ES-I3 (cell line): Measurements from ENCODE around the gene CEP78.
"Not testable (repeated sequence)": the region's sequence is repeated elsewhere in the genome, so short reads cannot be mapped to it uniquely, and the experiment has no call there.

Experiments
- H3K36me3 ChIP-seq: 2 replicates; pipeline ENCODE4 v1.6.1; 2013; ENCODE audit warnings: mild to moderate bottlenecking, low read length, control low read depth, moderate library complexity; ENCODE audit not compliant: insufficient read depth
- H3K4me1 ChIP-seq: 2 replicates; pipeline ENCODE4 v1.6.1; 2013; ENCODE audit warnings: mild to moderate bottlenecking, control low read depth, low read length; ENCODE audit not compliant: insufficient read depth
- H3K9ac ChIP-seq: 2 replicates; pipeline ENCODE4 v1.6.1; 2013; ENCODE audit warnings: low read depth, mild to moderate bottlenecking, low read length, moderate library complexity
- H3K9me3 ChIP-seq: 2 replicates; pipeline ENCODE4 v1.6.1; 2013; ENCODE audit warnings: mild to moderate bottlenecking, low read length, moderate library complexity; ENCODE audit not compliant: control insufficient read depth, insufficient read depth

The CEP78 gene

DNA sequence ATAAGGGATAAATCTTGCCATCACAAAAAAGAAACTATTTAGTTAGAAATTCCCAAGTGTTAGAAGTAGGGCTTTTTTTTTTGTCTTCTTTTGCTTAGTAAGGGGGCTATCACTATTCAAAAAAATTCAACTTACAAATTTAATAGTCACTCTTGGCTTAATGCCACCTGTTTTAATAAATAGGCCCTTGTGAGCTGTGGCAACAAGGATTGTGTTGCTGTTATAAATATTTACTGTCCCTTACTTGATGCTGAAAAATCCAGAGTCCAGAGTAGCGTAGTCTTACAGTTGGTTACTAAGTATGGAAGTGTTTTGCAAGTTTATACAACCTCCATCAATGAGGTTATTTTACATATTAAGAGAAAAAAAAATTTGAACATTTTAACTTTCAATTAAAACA, 21.4 kb upstream of the CEP78 start:
- Histone ChIP-seq H3K9ac (no peak overlapping the region), H3K4me1 (peaks cover 6% of the 10 kb centered on the region; the same call in 1 of the 2 replicates), H3K9me3 (no peaks in the 10 kb centered on the region), H3K36me3 (no peaks in the 10 kb centered on the region)

DNA sequence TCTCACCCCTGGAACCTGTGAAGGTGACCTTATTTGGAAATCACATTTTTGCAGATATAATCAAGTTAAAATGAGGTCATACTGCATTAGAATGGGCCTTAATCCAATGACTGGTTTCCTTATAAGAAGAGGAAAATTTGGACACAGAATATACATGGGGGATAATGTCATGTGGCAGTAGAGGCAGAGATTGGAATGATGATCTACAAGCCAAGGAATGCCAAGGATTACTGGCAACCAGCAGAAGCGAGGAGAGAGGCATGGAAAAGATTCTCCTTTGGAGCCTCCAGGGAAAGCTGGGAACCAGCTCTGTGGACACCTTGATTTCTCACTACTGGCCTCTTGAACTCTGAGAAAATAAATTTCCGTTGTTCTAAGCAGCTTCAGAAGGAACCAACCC, 20.2 kb upstream of the CEP78 start:
- Histone ChIP-seq H3K36me3 (no peaks in the 10 kb centered on the region), H3K4me1 (peaks cover 6% of the 10 kb centered on the region; the same call in 1 of the 2 replicates), H3K9ac (no peak overlapping the region), H3K9me3 (no peaks in the 10 kb centered on the region)

DNA sequence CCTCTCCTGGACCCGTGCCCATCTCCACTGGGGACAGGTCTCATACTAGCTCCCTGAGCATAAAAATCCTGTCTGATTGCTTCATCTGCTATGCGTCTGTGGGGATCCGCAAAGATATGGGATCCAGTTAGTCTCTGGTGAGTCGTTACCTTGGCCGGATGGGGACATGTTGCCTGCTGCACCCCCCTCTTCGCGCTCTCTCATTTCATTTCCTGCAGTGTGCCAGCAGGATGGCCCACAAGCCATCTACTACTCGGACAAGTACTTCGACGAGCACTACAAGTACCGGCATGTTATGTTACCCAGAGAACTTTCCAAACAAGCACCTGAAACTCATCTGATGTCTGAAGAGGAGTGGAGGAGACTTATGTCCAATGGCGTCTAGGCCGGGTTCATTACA, 17.0 kb upstream of the CEP78 start:
- Histone ChIP-seq H3K36me3 (no peaks in the 10 kb centered on the region), H3K9me3 (no peaks in the 10 kb centered on the region), H3K9ac (no peak overlapping the region), H3K4me1 (peaks cover 6% of the 10 kb centered on the region; the same call in 1 of the 2 replicates)

DNA sequence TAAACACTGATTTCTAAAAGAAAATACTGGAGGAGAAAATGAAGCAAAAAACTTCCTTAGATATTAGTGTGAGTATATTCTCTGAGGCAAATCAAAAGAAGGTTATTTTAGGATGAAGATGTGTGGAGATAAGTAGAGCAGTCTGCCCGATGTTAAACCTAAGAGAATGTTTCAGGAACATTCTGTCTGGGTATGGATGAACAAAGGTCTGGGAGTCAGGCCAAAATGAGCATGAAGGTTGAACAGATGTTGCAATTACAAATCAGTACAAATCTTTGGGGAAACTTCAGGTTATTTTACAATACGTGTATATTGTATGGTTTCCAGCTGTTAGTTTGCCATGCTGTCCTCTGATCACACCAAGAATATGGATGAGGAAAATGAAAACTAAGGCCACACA, 14.4 kb upstream of the CEP78 start:
- H3K9me3 ChIP-seq: no peaks in the 10 kb centered on the region
- H3K4me1 ChIP-seq: no peaks in the 10 kb centered on the region
- H3K9ac ChIP-seq: no peak overlapping the region
- H3K36me3 ChIP-seq: no peaks in the 10 kb centered on the region

DNA sequence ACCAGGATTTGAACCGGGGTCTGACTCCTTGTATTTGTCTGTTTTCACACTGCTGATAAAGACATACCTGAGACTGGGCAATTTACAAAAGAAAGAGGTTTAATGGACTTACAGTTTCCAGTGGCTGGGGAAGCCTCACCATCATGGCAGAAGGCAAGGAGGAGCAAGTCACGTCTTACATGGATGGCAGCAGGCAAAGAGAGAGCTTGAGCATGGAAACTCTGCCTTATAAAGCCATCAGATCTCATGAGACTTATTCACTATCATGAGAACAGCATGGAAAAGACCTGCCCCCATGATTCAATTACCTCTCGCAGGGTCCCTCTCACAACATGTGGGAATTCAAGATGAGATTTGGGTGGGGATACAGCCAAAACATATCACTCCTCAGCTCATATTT, 14.0 kb upstream of the CEP78 start:
- H3K9me3 ChIP-seq, H3K36me3 ChIP-seq, H3K9ac ChIP-seq, H3K4me1 ChIP-seq: not testable (repeated sequence)

DNA sequence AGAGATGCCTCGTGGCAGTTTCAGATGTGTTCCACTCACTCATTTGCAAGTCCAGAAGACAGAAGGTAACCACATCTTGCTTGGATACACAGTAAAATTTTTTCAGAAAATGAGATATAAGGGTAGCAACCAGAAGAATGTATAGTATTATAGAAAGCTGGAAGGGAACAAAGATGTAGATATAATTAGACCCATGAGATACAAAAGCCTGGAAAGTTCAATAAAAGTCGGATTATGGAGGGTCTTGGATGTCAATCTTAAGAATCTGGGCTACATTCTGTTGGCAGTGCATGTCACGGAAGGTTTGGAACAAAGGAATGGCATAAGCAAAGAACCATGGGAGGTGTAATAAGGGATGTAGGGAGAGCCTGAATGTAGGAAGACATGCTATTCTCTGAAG, 5.1 kb upstream of the CEP78 start:
- no peak overlapping the region for H3K9ac ChIP-seq

DNA sequence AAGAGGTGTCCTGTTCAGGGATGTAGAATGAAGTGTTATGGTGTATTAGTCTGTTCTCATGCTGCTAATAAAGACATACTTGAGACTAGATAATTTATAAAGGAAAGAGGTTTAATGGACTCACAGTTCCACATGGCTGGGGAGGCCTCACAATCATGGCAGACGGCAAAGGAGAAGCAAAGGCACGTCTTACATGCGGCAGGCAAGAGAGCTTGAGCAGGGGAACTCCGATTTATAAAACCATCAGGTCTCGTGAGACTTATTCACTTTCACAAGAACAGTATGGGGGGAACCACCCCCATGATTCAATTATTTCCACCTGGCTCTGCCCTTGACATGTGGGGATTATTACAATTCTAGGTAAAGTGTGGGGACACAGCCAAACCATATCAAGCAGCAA, 3.4 kb upstream of the CEP78 start:
- H3K9ac ChIP-seq, H3K4me1 ChIP-seq, H3K9me3 ChIP-seq, H3K36me3 ChIP-seq: not testable (repeated sequence)

More for the DNA sequence above, 5.1 kb upstream of the CEP78 start:
- Histone ChIP-seq H3K4me1 (no peaks in the 10 kb centered on the region), H3K9me3 (no peaks in the 10 kb centered on the region), H3K36me3 (no peaks in the 10 kb centered on the region)

DNA sequence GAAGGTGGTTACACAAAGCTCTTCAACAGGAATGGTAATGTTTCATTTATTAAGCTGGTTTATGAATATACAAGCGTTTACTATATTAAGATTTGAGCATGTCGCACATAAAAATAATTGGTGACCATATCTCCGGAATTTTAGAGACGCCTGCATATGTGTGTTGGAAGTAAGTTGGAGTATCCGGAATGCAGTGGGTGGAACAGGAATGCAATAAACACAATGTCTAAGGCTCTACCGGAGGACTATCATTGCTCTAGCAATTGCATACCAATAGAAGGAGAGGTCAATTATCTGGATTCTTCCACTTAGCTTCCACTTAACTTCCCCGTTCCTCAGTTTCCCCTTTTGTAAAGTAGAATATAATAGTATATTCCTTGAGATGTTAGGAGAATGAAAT, 1.1 kb upstream of the CEP78 start:
- H3K9ac ChIP-seq: peak overlapping the region; percentile 69

DNA sequence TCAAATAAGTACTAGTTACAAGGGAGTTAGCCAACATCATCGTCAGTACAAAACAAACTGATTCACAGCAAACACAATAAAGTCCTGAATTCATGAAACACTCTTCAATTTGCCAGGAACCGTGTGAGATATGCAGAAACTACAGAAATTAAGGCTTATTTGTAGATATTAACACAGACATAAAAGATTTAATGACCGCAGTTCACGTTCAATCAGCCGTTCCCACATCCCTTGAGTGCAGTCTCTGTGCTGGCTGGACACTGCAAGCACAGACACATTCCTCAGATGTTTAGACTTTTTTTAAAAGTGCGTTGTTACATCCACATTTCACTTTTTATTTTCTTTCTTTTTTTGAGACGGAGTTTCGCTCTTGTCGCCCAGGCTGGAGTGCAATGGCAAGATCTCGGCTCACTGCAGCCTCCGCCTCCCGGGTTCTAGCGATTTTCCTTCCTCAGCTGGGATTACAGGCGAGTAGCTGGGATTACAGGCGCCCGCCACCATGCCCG, 566 bp upstream of the CEP78 start:
- Histone ChIP-seq H3K9ac (peak overlapping the region; percentile 69), H3K36me3 (no peaks in the 10 kb centered on the region; the same call in 1 of the 2 replicates), H3K4me1 (0 out of 2 replicates have a peak, but pooled peaks cover 3% of the 10 kb centered on the region), H3K9me3 (no peaks in the 10 kb centered on the region)

More for the DNA sequence above, 1.1 kb upstream of the CEP78 start:
- 0 out of 2 replicates have a peak, but pooled peaks cover 3% of the 10 kb centered on the region for H3K4me1 ChIP-seq
- no peaks in the 10 kb centered on the region for H3K36me3 ChIP-seq
- H3K9me3 ChIP-seq: no peaks in the 10 kb centered on the region

DNA sequence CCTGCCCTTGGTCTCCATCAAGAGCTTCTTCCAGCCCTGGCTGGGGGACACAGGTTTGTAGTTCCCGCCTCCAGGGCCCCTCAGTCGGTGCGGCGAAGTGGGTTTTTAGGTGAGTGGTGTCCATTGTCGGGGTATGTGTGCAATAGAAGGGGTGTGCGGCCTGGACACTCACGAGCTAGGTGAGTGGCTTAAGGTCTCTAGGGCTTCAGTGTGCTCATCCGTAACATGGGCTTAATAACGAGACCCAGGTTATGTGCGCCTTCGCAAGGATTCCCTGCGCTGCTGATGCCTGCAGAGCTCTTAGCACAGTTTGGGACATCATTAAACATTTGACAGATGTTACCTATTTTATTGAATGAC, 656 bp downstream of the CEP78 start:
- H3K9ac ChIP-seq: peak overlapping the region; percentile 69
- no peaks in the 10 kb centered on the region for H3K9me3 ChIP-seq
- H3K36me3 ChIP-seq: peaks cover 3% of the 10 kb centered on the region
- 0 out of 2 replicates have a peak, but pooled peaks cover 3% of the 10 kb centered on the region for H3K4me1 ChIP-seq

DNA sequence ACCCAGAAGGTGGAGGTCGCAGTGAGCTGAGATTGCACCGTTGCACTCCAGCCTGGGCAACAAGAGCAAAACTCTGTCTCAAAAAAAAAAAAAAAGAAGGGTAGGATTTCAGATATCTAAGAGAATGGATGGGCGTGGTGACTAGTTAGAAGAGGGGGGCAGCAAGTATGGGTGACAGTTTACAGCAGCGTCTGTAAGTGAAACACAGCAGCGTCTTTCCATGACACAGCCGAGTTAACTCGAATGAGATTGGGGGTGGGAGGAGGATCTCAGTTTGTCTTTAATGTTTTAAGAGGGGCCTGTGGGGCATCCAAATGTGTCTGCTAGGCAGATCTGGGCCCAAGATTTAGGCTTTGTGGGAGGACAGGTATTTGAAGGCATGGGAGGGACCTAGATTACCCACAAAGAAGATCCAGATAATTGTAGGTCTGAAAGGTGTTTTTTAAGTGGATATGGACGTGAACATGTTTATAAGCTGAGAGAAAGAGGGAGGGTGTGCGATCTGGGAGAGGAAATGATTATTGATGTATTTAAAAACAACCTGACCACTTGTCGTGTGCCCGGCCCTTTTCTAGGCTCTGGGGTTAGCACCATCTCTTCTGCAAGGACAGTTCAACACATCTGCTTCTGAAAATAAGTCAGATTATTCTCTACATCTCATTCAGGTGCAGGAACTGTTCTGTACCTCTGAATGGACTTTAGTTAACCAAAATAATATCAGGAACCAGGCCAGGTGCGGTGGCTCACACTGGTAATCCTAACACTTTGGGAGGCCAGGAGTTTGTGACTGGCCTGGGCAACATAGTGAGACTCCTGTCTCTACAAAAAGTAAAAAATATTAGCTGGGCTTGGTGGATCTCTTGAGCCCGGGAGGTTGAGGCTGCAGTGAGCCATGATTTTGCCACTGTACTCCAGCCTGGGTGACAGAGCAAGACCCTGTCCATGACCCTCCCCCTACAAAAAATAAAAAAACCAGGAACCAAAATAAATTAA, 2.5 kb downstream of the CEP78 start:
- H3K36me3 ChIP-seq: peaks cover 7% of the 10 kb centered on the region
- H3K4me1 ChIP-seq: 0 out of 2 replicates have a peak, but pooled peaks cover 3% of the 10 kb centered on the region
- H3K9me3 ChIP-seq: no peaks in the 10 kb centered on the region
- no peak overlapping the region for H3K9ac ChIP-seq

DNA sequence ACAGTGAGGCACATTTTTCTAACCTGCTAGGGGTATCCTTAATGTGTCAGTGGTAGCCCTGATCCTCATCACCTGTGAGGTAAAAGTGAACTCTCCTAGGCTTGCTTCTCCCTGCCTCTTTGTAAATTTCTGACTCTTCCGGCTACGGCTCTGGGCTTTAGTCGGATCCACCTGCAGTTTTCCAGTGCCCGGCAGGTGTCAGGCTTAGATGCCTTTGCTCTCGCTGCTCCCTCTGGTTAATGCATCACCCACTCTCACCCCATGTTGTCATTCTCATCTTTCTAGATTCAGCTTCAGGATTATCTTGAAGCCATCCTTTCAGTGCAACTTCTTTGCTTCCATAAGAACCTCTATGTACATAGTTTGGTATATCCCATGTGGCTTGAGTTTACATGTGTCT, 3.6 kb downstream of the CEP78 start:
- 0 out of 2 replicates have a peak, but pooled peaks cover 3% of the 10 kb centered on the region for H3K4me1 ChIP-seq
- no peak overlapping the region for H3K9ac ChIP-seq
- peaks cover 7% of the 10 kb centered on the region for H3K36me3 ChIP-seq
- no peaks in the 10 kb centered on the region for H3K9me3 ChIP-seq

DNA sequence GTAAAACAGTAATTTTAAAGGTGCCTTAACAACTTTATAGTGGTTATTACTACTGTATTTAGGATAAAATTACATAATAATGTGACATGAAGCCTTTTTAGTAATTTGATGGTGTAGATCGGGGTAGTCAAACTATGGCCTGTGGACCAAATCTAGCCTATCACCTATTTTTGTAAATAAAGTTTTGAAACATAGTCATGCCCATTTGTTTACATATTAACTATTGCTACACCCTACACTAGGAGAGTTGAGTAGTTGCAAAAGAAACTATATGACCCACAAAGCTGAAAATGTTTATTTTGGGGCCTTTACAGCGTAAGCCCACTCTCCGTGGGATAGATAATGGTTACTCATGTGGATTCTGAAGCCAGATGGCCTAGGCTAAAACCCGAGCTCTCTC, 6.2 kb downstream of the CEP78 start:
- Histone ChIP-seq H3K4me1 (0 out of 2 replicates have a peak, but pooled peaks cover 3% of the 10 kb centered on the region), H3K36me3 (peaks cover 7% of the 10 kb centered on the region), H3K9me3 (no peaks in the 10 kb centered on the region), H3K9ac (no peak overlapping the region)

DNA sequence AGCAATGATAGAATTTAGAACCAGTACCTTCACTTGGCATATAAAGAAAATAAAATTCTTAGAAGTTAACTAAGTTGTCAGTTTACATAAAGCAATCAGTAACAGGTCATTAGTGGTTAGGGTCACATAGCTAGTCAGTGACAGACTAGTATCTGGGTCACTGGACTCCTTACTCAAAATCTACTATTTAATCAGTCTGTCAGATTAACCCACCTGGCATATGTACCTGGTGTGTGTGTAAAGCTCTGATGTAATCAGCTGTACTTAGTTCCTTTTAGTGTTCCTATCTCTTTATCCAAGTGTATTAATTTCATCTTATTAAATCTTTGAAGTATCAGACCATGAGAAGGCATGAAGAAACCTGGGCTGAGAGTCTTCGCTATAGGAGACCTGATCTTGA, 7.3 kb downstream of the CEP78 start:
- Histone ChIP-seq H3K4me1 (0 out of 2 replicates have a peak, but pooled peaks cover 3% of the 10 kb centered on the region), H3K9me3 (no peaks in the 10 kb centered on the region), H3K9ac (no peak overlapping the region), H3K36me3 (peaks cover 12% of the 10 kb centered on the region)

DNA sequence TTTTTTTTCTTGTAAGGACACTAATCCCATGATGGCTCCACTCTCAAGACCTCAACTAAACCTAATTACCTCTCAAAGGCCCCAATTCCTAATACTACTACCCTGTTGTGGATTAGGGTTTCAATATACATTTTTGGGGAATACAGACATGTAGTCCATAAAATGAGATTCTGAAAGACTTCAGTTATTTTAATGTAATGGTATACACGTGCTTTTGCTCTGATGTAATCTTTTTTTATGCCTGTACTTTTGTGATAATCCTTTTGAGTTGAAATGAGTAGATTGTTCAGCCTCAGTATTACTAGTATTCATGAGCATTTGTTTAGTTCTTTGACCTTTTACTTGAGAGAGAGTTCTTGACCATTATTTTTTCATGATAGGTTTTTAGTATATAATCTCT, 9.5 kb downstream of the CEP78 start:
- no peaks in the 10 kb centered on the region for H3K4me1 ChIP-seq
- no peak overlapping the region for H3K9ac ChIP-seq
- H3K36me3 ChIP-seq: peaks cover 12% of the 10 kb centered on the region
- no peaks in the 10 kb centered on the region for H3K9me3 ChIP-seq
